Liver (tissue), 9 donors: ENCODE results near the gene CDH26. TPM values are rescaled to one million over a fixed set of nuclear protein-coding genes. Genes with fewer than 3 reads are reported as not detected.

Experiments
- DNase-seq: peaks from one replicate; pipeline ENCODE4 v3.0.0-alpha.2; 2017; ENCODE audit warnings: low spot score
- H3K27ac ChIP-seq, 2 donors: one replicate each; pipeline ENCODE4 v1.7.0; 2013; ENCODE audit warnings: inconsistent platforms in 2 of 2, low read length in 2 of 2, control low read depth in 1 of 2, low read depth in 1 of 2, mild to moderate bottlenecking in 1 of 2
- H3K27me3 ChIP-seq, 4 donors: one replicate each; pipeline versions ENCODE4 v1.6.1 to v1.7.0; 2013; ENCODE audit warnings: low read length in 3 of 4, inconsistent platforms in 1 of 4, mild to moderate bottlenecking in 1 of 4, moderate library complexity in 1 of 4; ENCODE audit not compliant: control insufficient read depth in 4 of 4, insufficient read depth in 4 of 4
- H3K36me3 ChIP-seq, 4 donors: one replicate each; pipeline versions ENCODE4 v1.6.1 to v1.7.0; 2013; ENCODE audit warnings: low read length in 3 of 4, mild to moderate bottlenecking in 3 of 4, low read depth in 1 of 4, moderate library complexity in 1 of 4; ENCODE audit not compliant: control insufficient read depth in 4 of 4, insufficient read depth in 3 of 4
- H3K4me1 ChIP-seq, 4 donors: one replicate each; pipeline versions ENCODE4 v1.6.1 to v1.7.0; 2013; ENCODE audit warnings: low read length in 3 of 4, mild to moderate bottlenecking in 3 of 4, moderate library complexity in 1 of 4; ENCODE audit not compliant: control insufficient read depth in 4 of 4, insufficient read depth in 4 of 4
- H3K4me3 ChIP-seq, 3 donors: one replicate each; pipeline versions ENCODE4 v1.6.1 to v1.7.0; 2013; ENCODE audit warnings: low read length in 3 of 3, control low read depth in 1 of 3, low read depth in 1 of 3, mild to moderate bottlenecking in 1 of 3
- H3K9ac ChIP-seq, 2 donors: one replicate each; pipeline ENCODE4 v1.7.0; 2013; ENCODE audit warnings: low read length in 2 of 2, mild to moderate bottlenecking in 2 of 2, moderate library complexity in 2 of 2, control low read depth in 1 of 2, low read depth in 1 of 2
- H3K9me3 ChIP-seq, 4 donors: one replicate each; pipeline versions ENCODE4 v1.6.1 to v1.7.0; 2013; ENCODE audit warnings: low read length in 3 of 4; ENCODE audit not compliant: control insufficient read depth in 4 of 4
- CTCF ChIP-seq: fragments of 150-350 bp; IDR thresholded peaks from 2 replicates; pipeline ENCODE4 v1.5.1; 2017; ENCODE audit warnings: improper control_type of control experiment, low read depth, low read length; ENCODE audit not compliant: missing input control
- EGR1 ChIP-seq, 2 donors: IDR thresholded peaks; 2 replicates each; pipeline ENCODE4 v1.6.1; 2016 to 2018; ENCODE audit warnings: antibody characterized with exemption in 2 of 2, low read depth in 2 of 2
- FOXA1 ChIP-seq: IDR thresholded peaks from 2 replicates; pipeline ENCODE4 v1.6.1; 2016; ENCODE audit warnings: antibody characterized with exemption
- GABPA ChIP-seq, 2 donors: IDR thresholded peaks in 1 of 2; conservative IDR thresholded peaks in 1 of 2; 2 replicates each; pipeline ENCODE4 v1.6.1; 2016; ENCODE audit warnings: antibody characterized with exemption in 2 of 2, mild to moderate bottlenecking in 1 of 2, moderate library complexity in 1 of 2
- HNF4A ChIP-seq, 2 donors: conservative IDR thresholded peaks; 2 replicates each; pipeline ENCODE4 v1.6.1; 2016; ENCODE audit warnings: antibody characterized with exemption in 2 of 2, mild to moderate bottlenecking in 2 of 2
- HNF4G ChIP-seq: IDR thresholded peaks from 2 replicates; pipeline ENCODE4 v1.6.1; 2016; ENCODE audit warnings: antibody characterized with exemption
- JUND ChIP-seq, 2 donors: IDR thresholded peaks; 2 replicates each; pipeline ENCODE4 v1.6.1; 2016; ENCODE audit warnings: antibody characterized with exemption in 2 of 2
- MAX ChIP-seq: IDR thresholded peaks from 2 replicates; pipeline ENCODE4 v1.6.1; 2016; ENCODE audit warnings: antibody characterized with exemption
- NR2F2 ChIP-seq: IDR thresholded peaks from 2 replicates; pipeline ENCODE4 v1.6.1; 2016; ENCODE audit warnings: antibody characterized with exemption
- RAD21 ChIP-seq, 2 donors: IDR thresholded peaks; 2 replicates each; pipeline ENCODE4 v1.6.1; 2016; ENCODE audit warnings: antibody characterized with exemption in 2 of 2, mild to moderate bottlenecking in 2 of 2
- REST ChIP-seq: IDR thresholded peaks from 2 replicates; pipeline ENCODE4 v1.6.1; 2016; ENCODE audit warnings: antibody characterized with exemption, mild to moderate bottlenecking
- RXRA ChIP-seq, 2 donors: IDR thresholded peaks; 2 replicates each; pipeline ENCODE4 v1.6.1; 2017 to 2018; ENCODE audit warnings: antibody characterized with exemption in 2 of 2, mild to moderate bottlenecking in 1 of 2
- SP1 ChIP-seq: IDR thresholded peaks from 2 replicates; pipeline ENCODE4 v1.6.1; 2018; ENCODE audit warnings: antibody characterized with exemption, mild to moderate bottlenecking
- TAF1 ChIP-seq: conservative IDR thresholded peaks from 2 replicates; pipeline ENCODE4 v1.6.1; 2016; ENCODE audit warnings: antibody characterized with exemption, mild to moderate bottlenecking
- ZBTB33 ChIP-seq: IDR thresholded peaks from 2 replicates; pipeline ENCODE4 v1.6.1; 2016; ENCODE audit warnings: antibody characterized with exemption
- WGBS: extraction: QIAGEN DNeasy Blood & Tissue Kit; methylation state at CpG from one replicate; pipeline ENCODE4 v1.1.7; 2013; 5-methylcytosine and 5-hydroxymethylcytosine counted together
- polyA plus RNA-seq, 2 donors: library from polyadenylated mRNA; stranded (reverse) in 1 of 2; unstranded in 1 of 2; fragments of 200-250 nt in 1 of 2; fragments of >200 nt in 1 of 2; fragmentation: Nextera tagmentation in 1 of 2; extraction: Ambion mirVana in 1 of 2; gene quantifications; one replicate each; pipeline versions ENCODE4 v1.2.1 to v1.2.3, GENCODE V29; 2013 to 2015
- total RNA-seq, 2 donors: library from RNA; depleted of rRNA; stranded (reverse); fragments of >200 nt; gene quantifications; one replicate each; pipeline ENCODE4 v1.2.3, GENCODE V29; 2014
- donor health status: healthy.
- donor health status: healthy.
- donor health status: healthy.
- donor health status: healthy.
- donor health status: healthy.

Gene CDH26
- total and polyA plus RNA-seq, 4 donors, result 0.03 to 0.70 (median 0.43) TPM

- Histone ChIP-seq H3K9me3 (peaks cover 0 to 2% (median 0%) of the 10 kb centered on the region in 4 donors), H3K27me3 (no peaks in the 10 kb centered on the region), H3K9ac (no peak overlapping the region), H3K36me3 (no peaks in the 10 kb centered on the region), H3K27ac (no peak overlapping the region), H3K4me1 (no peaks in the 10 kb centered on the region), H3K4me3 (no peak overlapping the region)
- no peak for DNase-seq
- TF ChIP-seq EGR1 (IDR thresholded peaks at IDR 0.05; ENCODE audit: low read depth in 2 of 2) (no peak), ZBTB33 (no peak), FOXA1 (no peak), MAX (no peak), CTCF (no peak)
- 74% methylated on average over 3 of the region's 3 CpGs for whole genome bisulfite sequencing
These were observed 66.0 kb downstream of the CDH26 start for GRCh38 chr20:60024245-60024644.

GRCh38 chr20:60024801-60025200, 66.6 kb downstream of the CDH26 start:
- H3K36me3 ChIP-seq, result no peaks in the 10 kb centered on the region
- WGBS, result 83% methylated on average over 5 of the region's 5 CpGs

More at GRCh38 chr20:60024801-60025200, 66.6 kb downstream of the CDH26 start:
- TF ChIP-seq RXRA (IDR thresholded peaks at IDR 0.05) (no peak), REST (no peak), HNF4G (no peak), ZBTB33 (no peak), HNF4A (conservative IDR thresholded peaks at IDR 0.05) (no peak), TAF1 (no peak), MAX (no peak), FOXA1 (no peak), EGR1 (IDR thresholded peaks at IDR 0.05; ENCODE audit: low read depth in 2 of 2) (no peak), JUND (IDR thresholded peaks at IDR 0.05) (no peak), SP1 (no peak), CTCF (no peak), GABPA (IDR thresholded peaks at IDR 0.05 in 1 of 2, conservative IDR thresholded peaks at IDR 0.05 in 1 of 2) (no peak), NR2F2 (no peak), RAD21 (IDR thresholded peaks at IDR 0.05) (no peak)
- no peaks in the 10 kb centered on the region for H3K4me1 ChIP-seq
- no peak overlapping the region for H3K27ac ChIP-seq
- no peak for DNase-seq
- H3K9me3 ChIP-seq, result peaks cover 0 to 2% (median 0%) of the 10 kb centered on the region in 4 donors
- no peaks in the 10 kb centered on the region for H3K27me3 ChIP-seq
- no peak overlapping the region for H3K4me3 ChIP-seq
- no peak overlapping the region for H3K9ac ChIP-seq
